T-helper 1 cell (primary cell): Measurements from ENCODE around the gene SPTLC3.

Source experiments
- DNase-seq, 5 donors: peaks; one replicate each; pipeline ENCODE4 v3.0.0-alpha.2; 2012 to 2020

Gene SPTLC3

GRCh38 chr20:13202565-13202964, 193.8 kb downstream of the SPTLC3 start:
- DNase-seq = no peak

DNA sequence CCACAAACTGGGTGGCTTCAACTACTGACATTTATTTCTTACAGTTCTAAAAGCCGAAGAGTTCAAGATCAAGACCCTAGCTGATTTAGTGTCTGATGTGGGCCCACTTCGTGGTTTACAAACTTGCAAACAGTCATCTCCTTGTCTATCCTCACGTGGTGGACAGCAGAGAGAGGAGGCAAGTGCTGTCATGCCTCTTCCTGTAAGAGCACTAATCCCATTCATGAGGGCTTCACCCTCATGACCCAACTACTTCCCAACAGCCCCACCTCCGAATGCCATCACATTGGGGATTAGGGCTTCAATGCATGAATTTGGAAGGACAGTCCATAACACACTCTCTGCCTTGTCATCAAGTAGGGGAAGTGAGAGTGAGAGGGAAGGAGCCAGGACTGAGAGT, 196.7 kb downstream of the SPTLC3 start:
- DNase-seq = no peak

- no peak for DNase-seq
Measured at GRCh38 chr20:13205848-13206434, 197.2 kb downstream of the SPTLC3 start.

- no peak for DNase-seq
Measured at GRCh38 chr20:13207016-13207415, 198.2 kb downstream of the SPTLC3 start.

DNA sequence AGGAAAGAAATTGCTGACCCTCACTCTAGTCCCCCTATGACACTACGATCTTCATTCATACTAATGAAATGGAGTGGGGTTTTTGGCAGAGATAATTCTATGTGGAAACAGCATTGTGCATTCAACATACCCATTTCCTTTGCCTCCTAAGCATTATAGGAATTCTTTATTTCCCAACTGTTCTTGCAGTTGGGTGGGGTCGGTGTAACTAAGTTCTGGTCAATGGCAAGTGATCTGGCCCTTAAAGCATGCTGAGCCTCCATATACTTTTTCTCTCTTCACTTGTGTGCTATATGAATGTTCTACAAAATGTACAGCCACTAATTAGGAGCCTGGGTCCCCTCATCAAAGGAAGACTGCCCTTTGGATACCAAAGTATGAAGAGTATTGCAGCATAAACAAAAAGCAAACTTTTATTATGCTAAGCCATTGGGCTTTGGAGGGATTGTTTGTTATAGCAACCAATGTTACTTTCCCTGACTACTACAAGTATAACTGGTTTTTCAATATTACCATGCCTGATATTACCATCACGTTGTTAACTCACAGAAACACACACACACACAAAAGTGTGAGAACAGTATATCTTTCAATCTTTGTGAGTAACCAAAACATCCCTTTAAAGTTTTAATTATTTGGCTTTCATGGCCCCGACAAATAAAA, 203.3 kb downstream of the SPTLC3 start:
- DNase-seq = no peak

- DNase-seq = peak in 1 of 5 donors; percentile 37
Measured at GRCh38 chr20:13212750-13213149, 204.0 kb downstream of the SPTLC3 start.

DNA sequence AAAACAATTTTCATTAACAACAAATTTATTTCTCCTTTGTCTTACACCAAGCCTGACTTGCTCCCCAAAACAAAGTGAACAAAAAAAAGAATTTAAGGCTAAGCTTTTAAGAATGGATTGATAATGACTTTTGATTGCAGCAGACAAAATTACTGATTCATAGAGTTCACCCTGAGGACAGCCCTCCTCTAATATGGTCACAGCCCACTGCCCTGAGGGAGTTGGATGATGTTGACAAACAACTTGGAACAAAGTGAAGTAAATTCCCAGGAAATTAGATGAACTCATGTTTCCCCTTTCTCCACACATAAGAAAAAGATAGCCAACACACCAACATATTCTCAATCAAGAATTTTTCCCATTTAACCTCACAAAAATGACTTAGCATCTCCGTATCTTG, 204.6 kb downstream of the SPTLC3 start:
- DNase-seq = no peak

- DNase-seq = no peak
Measured at GRCh38 chr20:13216533-13216932, 207.8 kb downstream of the SPTLC3 start.
